RKO (cell line): ENCODE data around the gene NCR3LG1.

Experiments
- DNase-seq: peaks from one replicate; pipeline ENCODE4 v3.0.0-alpha.2; 2016; ENCODE audit warnings: low spot score

NCR3LG1 gene

GRCh38 chr11:17392872-17393271 lies 41.3 kb downstream of the NCR3LG1 start:
- no peak for DNase-seq

GRCh38 chr11:17393472-17393871 lies 41.9 kb downstream of the NCR3LG1 start:
- DNase-seq = no peak

- no peak for DNase-seq
These were observed 43.3 kb downstream of the NCR3LG1 start for GRCh38 chr11:17394743-17395390.

GRCh38 chr11:17395554-17395961 lies 44.0 kb downstream of the NCR3LG1 start:
- DNase-seq = peak; percentile 42

- no peak for DNase-seq
These were observed 44.4 kb downstream of the NCR3LG1 start for GRCh38 chr11:17395978-17396377.

GRCh38 chr11:17396598-17397310 lies 45.2 kb downstream of the NCR3LG1 start:
- no peak for DNase-seq

GRCh38 chr11:17397311-17398002 lies 45.9 kb downstream of the NCR3LG1 start:
- no peak for DNase-seq

GRCh38 chr11:17399236-17399635 lies 47.6 kb downstream of the NCR3LG1 start:
- no peak for DNase-seq

GRCh38 chr11:17400048-17400775 lies 48.6 kb downstream of the NCR3LG1 start:
- DNase-seq = no peak

- no peak for DNase-seq
These were observed 49.7 kb downstream of the NCR3LG1 start for GRCh38 chr11:17401316-17401715.

- no peak for DNase-seq
These were observed 50.2 kb downstream of the NCR3LG1 start for GRCh38 chr11:17401841-17402240.

GRCh38 chr11:17402486-17402885 lies 50.9 kb downstream of the NCR3LG1 start:
- DNase-seq = no peak

GRCh38 chr11:17403980-17404759 lies 52.6 kb downstream of the NCR3LG1 start:
- no peak for DNase-seq

- peak; percentile 35 for DNase-seq
These were observed 53.8 kb downstream of the NCR3LG1 start for GRCh38 chr11:17405232-17406005.

GRCh38 chr11:17406082-17406817 lies 54.6 kb downstream of the NCR3LG1 start:
- DNase-seq = no peak

- DNase-seq = no peak
These were observed 55.2 kb downstream of the NCR3LG1 start for GRCh38 chr11:17406818-17407149.

GRCh38 chr11:17407575-17407974 lies 56.0 kb downstream of the NCR3LG1 start:
- DNase-seq = no peak

GRCh38 chr11:17408026-17408425 lies 56.4 kb downstream of the NCR3LG1 start:
- DNase-seq = no peak

GRCh38 chr11:17408641-17409040 lies 57.0 kb downstream of the NCR3LG1 start:
- DNase-seq = no peak
